Stimulated activated CD4-positive, alpha-beta T cell treated with anti-CD3 and anti-CD28 coated beads, Interleukin-12 subunit alpha, Interleukin-12 subunit beta, amount 100 ng/mL, for 48 hours (primary cell): ENCODE data around the gene CDH26.
A peak's percentile ranks its signal among the peaks of the same experiment; 100 is the strongest.
"Not testable (repeated sequence)": the region's sequence is repeated elsewhere in the genome, so short reads cannot be mapped to it uniquely, and the experiment has no call there.

Source experiments
- DNase-seq, 3 donors: peaks; one replicate each; pipeline ENCODE4 v3.0.0-alpha.2; 2020; ENCODE audit warnings: low read depth in 2 of 3, low spot score in 1 of 3

The CDH26 gene

DNA sequence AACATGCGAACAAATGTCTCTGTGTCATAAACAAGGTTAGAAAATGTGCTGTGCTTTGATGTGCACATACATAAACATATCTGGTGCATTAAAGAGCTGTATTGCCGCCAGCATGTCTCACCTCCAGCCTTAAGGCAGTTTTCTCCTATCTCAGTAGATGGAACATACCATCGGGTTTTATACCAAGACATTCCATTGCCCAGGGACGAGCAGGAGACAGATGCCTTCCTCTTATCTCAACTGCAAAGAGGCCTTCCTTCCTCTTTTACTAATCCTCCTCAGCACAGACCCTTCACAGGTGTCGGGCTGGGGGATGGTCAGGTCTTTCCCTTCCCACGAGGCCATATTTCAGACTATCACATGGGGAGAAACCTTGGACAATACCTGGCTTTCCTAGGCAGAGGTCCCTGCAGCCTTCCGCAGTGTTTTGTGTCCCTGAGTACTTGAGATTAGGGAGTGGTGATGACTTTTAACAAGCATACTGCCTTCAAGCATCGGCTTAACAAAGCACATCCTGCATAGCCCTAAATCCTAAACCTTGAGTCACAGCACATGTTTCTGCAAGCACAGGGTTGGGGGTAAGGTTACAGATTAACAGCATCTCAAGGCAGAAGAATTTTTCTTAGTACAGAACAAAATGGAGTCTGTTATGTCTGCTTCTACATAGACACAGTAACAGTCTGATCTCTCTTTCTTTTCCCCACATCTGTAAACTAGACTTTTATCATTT, 83.4 kb downstream of the CDH26 start:
- not testable (repeated sequence) for DNase-seq

DNA sequence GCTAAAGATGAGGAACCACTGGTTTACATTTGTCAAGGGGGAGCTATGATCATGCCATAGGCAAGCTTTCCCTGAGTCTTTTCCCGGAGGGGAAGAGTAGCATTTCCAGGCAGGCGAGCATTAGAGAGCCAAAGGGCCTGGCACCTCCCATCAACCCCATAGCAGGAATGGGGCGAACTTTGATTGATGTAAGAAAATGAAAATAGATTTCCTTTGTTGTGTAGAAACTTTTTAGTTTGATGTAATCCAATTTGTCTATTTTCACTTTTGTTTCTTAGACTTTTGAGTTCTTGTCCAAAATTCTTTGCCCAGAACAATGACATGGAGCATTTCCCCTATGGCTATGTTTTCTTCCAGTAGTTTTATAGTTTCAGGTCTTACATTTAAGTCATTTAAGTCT, 85.2 kb downstream of the CDH26 start:
- DNase-seq: no peak

DNA sequence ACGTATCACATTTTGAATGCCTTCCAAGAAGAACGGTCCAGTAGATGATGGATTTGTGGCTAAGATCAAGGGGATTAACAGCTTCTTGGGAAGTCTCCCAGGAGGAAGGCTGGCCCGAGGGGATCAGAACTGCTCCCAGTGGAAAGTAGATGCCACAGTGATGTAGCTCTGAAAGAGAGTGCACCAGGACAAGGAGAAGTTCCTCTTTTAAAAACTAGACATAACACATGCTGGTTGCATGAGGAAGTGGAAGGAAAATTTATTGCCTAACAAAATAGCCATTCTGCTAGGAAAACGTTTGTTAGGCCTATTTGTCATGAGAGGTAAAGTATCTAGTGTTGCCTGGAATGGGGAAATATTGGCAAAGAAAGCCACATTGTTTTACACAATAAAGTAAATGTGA, 87.8 kb downstream of the CDH26 start:
- no peak for DNase-seq

DNA sequence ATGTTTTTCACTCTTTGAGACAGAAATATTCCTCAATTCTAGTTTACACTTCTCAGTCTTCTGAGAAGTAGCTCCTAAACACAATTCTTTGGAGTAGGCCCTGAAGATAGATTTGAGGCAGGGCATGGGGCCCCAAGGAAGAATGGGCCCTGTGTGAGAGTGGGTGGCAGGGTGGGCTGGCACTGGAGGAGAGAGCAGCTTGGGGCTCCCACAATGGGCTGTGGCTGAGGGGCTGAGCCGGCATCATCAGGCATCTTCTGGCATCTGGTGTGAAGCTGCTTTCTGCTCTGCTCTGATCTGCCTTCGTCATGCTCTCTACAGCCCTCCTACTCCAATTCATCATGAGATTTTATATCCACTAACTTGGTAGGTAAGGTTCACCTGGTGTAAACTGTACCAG, 88.2 kb downstream of the CDH26 start:
- DNase-seq: no peak

DNA sequence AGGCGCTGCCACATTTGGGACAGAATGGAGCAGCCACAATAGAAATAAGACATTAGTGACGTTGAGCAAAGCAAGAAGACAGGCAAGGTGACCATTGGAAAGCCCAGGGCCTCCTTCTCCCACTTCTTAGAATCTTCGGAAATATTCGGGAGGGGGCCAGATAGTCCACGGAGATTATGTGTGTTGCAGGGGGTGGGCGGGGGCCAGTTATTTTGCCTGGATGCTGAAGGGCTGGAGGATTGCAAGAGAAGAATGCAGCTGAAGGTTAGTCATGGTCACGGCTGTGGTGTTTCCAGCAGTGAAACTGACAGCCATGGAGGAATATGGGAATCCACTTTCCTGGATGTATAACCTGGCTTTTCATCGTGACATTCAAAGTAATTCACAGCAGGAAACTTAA, 88.6 kb downstream of the CDH26 start:
- no peak for DNase-seq

DNA sequence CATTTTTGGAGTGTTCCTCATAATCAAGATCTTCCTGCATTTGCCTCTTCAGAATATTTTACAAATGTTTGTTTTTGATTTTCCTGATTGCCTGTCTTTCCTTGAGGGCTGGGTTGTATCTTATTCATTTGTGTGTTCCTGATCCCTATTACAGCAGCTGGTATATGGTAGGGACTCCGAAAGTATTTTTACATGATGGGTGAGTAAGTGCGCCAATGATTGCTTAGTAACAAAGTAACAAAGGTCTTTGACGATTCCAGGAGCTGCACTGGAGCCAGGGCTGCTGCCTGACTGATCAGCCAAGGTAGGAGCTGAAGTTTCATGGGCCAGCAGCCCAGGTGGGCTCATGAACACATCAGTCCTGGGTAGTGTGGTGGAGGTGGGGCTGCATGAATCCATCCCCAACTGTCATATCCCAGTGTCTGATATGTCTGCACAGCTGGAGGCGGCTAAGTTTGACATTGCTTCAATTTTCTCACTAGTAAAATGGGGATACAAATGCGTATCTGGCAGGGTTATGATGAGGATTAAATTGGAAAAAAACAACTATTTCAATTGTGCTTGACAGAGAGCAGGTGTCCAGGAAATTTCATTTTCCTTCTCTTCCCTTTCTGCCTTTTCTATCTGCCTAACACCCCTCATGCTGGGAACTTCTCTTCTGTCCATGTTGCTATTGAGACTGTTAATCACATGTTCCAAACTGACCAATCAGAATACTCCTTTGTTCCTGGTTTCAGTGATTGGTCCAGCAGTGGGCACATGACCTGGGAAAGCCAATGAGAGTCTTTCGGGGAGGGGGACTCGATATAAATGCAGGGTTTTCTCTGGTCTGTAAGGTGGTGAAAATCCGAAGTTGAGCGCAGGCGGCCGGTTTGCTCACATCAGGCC, 90.7 kb downstream of the CDH26 start:
- no peak for DNase-seq

DNA sequence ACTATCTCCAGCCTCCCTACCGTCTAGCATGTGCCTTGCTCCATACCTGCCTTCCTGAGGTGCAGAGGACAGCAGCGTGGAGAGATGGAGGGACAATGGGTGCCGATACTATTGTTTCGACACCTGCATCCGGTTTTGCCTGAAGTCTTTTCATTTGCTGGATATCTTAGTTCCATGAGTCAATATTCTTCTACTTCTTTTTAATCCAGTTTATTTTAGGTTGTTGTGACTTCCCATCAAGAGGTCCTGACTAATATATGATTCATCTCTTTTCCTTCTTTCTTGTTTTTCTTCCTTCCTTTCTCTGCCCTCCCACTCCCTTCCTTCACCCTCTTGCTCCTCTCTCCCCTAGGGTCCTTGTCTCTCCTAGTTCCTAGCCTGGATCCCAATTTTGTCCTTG, 91.4 kb downstream of the CDH26 start:
- no peak for DNase-seq

DNA sequence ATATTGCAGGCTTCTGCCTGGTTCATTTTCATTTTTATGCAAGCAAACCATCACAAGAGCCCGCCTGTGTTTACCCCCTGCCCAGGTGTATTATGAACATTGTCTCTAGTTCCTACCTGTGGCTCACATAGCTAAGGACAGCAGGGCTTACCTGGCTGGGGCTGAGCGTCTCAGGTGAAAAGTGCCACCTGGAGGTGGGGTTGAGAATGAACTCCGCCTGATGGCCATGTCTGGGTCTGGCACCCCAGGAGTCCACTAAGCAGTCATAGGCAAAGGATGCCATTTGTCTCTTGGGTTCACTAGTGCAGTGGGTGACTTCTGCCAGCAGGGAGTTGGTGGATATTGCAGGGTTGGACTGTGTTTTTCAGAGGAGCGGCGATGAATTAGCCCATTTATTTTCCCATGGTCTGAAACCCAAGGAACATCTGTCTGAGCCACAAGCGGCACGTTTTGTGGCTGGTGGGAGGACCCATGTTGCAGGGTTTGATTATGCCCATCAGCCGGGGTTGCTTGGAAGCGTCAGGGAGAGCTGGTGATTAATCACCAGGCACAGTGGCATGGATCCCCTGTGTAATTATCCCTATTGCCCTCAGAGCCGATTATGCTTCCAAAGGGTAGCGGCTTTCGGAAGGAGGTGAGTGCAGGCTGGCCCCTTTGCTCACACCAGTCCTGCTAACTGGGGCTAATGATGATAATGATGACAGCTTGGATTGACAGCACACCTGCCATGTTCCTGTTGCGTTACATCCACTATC, 92.1 kb downstream of the CDH26 start:
- no peak for DNase-seq

DNA sequence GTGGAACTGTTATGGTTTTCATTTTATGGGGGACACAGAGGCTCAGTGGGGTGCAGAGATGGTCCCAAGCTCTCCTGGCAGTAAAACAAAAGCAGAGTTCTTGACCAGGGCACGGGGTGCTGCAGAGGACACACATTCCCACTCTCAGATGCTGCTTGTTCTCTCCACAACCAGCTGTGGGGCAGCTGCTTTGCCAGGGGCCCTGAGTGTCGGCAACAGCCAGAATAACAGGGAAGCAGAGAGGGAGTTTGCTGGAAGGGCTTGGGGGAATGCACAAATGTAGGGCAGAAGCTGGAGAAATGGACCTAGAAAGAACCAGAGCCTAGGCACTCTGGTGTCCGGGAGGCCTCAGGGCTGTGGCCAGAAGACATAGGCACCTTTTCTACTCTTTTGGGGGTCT, 93.7 kb downstream of the CDH26 start:
- DNase-seq: no peak

DNA sequence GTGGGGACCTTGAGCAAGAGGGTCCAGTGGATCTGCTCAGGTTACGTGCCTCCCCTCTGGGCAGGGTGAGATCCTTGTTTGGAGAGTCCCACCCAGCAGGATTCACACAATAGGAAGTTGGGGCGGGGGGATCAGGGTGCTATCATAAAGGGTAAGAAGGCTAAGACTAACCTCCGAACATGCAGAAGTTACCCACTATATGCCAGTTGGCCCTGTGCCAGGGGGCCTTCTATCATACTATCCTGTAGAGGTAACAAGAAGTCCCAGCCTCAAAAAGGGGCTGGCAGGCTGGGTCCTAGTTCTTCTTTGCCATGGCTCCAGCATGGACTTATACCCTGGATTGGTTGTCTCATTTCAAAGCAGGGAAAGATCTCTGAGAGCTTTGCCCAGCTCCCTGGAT, 94.1 kb downstream of the CDH26 start:
- no peak for DNase-seq

DNA sequence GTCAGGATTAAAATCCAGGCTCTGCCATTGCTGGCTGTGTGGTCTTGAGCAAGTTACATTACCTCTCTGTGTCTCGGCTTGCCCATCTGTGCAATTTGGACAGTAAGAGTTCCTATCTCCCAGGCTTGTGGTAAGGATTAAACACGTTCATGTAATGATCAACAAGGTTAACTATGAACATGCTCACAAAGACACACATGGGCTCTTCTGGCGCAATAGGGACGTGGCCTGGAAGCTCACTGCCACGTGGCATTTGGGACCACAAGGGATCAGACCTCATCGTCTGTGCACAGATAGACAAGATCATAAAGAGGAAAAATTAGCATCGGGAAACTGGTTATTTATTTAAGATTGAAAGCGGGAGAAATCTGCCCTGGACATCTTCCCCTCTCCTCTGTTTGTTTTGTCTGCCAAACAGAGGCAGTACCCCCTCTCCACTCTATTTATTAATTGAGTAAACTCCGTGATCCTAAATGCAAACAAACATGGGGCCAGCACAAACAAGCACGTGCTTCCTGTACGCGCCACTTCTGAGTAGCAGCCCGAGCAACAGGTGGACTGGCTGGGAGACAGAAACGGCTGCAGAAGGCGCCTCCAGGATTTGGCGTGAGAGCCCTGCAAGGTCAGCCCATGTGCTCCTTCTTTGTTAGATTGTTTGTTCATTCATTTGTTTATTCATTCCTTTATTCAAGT, 95.0 kb downstream of the CDH26 start:
- no peak for DNase-seq

DNA sequence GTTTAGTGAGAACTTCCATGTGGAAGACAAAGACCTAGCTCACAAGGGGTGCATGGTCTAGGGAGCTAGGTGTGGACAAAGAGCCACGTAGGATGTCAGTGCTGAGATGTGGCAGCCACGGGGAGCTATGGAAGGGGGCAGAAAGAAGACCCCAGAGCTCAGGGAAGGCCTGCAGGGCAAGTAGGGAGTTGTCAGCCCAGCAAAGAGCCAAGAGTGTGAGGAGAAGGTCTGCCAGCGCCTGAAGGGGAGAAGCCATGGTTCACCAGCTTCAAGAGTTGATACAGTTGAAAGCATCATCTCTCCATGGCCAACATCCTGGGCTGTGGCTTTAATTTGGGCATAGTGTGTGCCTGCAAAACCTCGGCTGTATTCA, 95.6 kb downstream of the CDH26 start:
- no peak for DNase-seq

DNA sequence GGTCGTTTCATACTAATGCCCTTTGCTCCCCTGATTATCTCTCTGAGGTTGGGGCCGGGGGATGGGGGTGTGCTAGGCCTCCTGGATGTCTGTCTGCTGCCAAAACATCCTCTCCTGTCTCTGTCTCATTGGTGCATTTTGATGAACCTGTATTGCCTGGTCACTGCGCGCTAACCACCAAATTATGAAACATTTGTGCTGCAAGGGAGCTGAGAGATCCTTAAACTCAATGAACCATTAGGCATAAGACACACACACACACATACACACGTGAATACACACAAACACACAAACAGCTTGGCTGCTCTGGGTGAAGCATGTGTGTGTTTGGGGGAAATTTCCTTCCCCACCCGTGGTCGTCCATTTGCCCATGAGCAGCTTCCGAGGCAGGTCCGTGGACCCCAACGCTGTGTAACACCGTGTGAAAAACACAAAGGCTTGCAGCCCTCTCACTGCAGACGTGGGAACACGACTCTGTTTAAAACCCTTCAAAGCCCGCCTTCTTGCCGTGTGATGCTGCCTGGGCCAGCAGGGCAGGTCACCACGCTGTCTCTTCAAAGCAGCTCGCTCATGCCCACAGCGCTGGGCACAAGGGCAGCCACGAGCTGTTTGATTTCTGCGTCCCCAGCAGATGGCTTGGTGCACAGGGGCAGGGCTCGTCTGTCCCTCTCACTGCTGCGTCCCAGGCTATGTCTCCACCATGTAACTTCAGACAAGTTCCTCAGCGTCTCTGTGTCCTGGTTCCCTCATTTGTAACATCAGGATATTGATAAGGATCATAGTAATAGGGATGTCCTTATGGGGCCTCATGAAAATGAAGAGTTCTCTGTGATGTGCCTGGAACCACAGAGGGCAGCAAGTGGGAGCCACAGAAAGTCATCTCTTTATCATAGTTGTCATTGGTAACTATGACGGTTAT, 96.8 kb downstream of the CDH26 start:
- DNase-seq: no peak

DNA sequence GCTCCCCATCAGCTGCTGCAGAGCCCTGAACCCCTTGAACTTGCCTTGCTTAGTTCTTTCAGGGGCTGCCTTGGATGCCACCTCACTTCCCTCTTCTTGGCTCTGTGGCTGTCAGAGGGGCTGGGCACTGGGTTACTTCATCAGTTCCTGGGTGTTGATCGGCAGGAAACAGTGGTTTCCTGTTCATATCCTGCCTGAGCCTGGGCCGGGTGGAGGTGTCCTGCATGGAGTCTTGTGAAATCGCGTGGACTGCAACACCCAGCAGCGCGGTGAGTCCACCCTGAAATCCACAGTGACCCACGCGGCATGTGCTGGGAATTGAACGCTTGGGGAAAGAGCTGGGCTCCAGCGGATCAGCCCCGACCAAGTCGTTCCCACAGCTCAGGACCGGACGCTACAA, 97.5 kb downstream of the CDH26 start:
- DNase-seq: peak; percentile 13 to 28 (median 14)

DNA sequence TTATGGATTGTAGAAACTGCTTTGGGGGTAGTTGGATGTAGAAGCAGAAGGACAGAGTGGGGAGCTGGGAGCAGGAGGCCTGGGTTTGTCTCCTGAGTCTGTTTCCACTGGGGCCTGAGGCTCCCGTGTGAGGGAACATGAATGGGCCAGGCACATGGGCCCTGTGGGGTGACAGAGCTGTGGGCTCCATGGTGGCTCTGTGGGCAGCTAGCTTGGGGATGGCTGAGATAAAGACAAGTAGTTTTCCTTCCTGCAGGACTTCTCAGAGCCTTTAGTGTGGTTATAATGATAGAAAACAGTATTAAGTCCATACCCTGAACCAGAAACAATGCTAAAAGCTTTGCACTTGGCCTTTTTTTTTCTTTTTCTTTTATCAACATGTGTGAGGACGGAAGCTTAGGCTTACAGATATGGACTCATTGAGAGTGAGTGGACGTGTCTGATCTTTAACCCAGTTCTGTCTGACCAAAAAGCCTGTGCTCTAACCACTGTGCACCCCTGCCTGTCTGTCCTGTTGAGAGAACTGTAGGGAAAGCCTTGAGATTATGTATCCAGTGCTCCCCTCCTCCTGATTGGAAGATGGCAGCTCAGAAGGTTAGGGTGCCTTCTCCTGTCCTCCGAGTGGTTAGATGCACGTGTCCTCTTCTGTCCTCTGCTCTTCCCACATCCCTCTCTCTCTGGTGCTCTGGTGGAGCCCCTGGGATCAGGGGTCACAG, 98.3 kb downstream of the CDH26 start:
- DNase-seq: no peak

DNA sequence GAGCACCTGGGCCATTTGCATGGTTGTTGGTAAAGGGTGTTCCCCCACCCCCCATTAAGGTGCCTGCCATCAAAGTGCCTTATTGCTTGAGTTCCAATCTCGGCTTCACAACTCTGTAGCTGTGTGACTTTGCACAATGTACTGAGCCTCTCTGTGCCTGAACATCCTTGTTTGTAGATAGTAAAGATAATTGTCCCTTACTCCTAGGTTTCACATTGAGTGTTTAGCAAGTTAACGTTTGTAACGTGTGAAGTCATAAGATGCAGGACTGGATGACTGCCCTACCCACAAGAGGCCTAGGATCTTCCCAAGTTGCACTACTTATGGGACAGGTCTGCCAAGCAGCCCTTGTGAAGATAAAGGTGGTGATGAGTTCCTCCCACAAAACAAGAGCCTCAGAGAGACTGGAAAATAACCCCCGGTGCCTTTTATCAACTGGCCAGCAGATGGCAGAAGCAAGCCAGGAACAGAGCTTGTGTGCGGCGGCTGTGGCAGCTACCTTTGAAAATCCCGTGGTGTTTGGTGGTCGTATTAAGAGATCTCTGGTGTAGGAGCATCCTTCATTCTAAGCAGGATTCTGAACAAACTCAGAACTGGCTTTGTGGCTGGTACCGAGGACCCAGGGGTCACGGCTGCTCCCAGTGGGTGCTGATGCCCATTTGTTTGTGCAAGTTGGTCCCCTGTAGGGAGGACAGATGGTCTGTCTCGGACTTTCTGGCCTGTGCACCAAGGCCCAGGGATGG, 99.1 kb downstream of the CDH26 start:
- peak; percentile 42 to 56 (median 49) for DNase-seq

DNA sequence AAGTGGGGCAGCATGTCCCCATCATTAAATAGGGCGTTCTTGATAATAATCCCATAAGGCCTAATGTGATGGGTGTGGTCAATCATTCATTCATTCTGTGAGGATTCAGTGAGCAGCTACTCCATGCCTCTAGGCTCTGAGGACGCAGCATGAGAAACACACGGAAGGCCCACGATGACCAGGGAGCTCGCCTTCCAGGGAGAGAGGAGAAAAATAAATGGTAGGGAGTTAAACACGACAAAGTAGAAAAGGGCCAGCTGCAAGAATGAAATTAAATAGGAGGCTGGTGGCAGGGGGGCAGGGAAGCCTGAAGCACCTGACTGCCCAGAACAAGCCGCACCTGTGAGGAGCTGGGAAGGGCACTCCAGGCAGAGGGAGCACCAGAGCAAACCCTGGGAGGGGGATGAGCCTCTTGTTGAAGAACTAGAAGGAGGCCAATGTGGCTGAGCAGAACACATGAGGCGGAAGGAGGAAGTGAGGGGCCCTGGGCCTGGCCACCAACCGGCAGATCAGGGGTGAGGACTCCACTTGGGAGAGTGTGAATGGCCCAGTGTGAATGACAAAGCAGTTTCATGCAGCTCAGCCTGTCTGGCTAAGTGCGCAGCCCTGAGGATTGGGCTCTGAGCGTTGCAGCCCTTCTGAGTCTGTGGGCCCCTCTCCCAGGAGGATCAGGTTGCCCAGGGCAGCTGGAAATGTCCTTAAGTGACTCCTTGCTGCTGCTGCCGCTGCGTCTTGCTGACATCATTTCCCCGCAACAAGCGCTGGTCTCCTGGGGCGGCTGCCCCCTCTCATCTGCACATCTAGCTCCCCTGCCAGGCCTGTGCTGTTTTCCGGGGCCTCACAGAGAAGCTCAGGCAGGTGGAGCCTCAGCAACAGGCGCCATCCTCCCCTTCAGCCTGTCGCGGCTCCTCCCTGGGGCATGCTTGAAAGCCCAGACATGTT, 99.9 kb downstream of the CDH26 start:
- DNase-seq: peak in 1 of 3 donors; percentile 5

DNA sequence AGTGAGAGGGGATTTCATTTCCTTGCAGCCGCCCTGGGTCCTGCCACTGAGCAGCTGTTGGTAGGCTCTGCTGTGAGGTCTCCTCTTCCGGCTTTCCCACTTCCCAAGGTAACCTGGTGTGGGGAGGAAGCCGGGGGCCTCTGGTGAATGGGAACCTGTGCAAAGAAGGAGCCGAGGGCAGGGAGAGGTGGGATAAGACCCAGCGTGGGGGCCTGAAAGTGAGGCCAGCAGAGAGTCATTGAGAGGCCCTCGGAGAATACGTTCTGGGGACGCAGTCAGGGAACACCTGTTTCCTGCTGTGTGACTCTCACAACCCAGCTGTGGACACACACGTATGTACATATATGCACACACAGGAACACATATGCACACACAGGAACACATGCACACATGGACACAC, 100.7 kb downstream of the CDH26 start:
- DNase-seq: no peak
